Bone marrow (tissue), 2 donors: ENCODE results near the gene FUT4.
"Not testable (repeated sequence)": the region's sequence is repeated elsewhere in the genome, so short reads cannot be mapped to it uniquely, and the experiment has no call there.

Experiments used
- DNase-seq, 2 donors: peaks; one replicate each; lab custom pipeline; 2025; lab: John Stamatoyannopoulos, UW

FUT4 gene

DNA sequence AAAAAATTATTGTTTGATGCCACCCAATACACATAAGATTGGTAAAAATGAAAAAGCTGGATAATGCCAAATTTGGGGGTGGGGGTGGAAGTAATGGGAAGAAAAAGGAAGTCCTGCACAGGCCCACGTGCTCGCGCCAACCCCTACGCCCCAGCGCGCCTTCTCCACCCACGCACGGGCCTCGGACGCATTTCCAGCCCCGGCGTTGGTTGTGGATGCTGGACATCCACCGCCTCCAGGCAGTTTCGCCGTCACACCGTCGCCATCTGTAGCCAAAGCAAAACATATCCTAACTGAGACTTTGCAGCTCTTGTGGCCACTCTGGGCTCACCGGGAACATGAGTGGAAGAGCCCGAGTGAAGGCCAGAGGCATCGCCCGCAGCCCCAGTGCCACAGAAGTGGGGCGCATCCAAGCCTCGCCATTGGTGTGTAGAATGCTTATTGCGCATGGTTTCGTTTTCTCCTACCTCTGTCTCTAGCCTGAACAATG lies 23.5 kb downstream of the FUT4 start, which contains the start of gene PIWIL4:
Gene PIWIL4 (plus strand): TSS at position 188 of the 490 bp plus-strand sequence. CDS start 151 bp downstream, at position 339.
- DNase-seq: no peak

DNA sequence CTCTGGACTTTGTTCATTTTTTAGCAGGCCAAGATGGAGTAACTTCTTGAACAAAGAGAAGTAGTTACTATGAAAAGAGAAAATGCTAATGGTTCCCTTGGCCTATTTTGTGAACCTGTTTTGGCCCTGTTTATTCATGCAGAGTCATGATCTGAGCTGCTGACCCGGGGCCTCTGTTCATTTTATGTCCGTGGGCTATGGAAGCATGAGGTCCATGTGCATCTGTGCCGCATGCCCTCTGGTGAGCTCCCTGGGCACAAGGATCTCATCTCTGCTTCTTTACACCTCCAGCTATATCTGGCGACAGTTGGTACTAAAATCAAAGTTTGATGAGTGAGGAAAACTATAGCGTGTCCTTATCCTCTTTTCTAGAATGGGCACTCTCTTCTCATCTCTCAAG lies 24.5 kb downstream of the FUT4 start:
- no peak for DNase-seq

DNA sequence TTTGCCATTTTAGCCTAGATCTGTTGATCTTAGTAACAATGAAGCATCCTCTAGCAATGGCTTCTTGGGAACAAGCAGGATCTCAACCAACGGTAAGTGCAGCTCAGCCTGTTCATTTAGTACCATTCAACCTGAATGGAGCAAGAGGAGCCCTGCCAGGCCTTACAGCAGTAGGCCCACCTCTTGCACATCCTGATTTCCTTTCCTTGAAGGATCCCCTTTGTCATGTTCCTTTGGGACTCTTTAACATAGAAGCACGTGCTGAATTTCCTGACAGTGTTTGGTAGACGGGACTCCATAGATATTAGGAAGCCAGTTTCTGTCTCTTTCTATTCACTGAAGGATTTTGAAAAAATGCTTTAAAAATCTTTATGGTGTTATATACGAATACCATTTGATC lies 25.0 kb downstream of the FUT4 start:
- no peak for DNase-seq

DNA sequence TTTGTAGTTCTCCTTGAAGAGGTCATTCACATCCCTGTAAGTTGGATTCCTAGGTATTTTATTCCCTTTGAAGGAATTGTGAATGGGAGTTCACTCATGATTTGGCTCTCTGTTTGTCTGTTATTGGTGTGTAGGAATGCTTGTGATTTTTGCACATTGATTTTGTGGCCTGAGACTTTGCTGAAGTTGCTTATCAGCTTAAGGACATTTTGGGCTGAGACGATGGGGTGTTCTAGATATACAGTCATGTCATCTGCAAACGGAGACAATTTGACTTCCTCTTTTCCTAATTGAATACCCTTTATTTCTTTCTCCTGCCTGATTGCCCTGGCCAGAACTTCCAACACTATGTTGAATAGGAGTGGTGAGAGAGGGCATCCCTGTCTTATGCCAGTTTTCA lies 29.3 kb downstream of the FUT4 start:
- DNase-seq: not testable (repeated sequence)

DNA sequence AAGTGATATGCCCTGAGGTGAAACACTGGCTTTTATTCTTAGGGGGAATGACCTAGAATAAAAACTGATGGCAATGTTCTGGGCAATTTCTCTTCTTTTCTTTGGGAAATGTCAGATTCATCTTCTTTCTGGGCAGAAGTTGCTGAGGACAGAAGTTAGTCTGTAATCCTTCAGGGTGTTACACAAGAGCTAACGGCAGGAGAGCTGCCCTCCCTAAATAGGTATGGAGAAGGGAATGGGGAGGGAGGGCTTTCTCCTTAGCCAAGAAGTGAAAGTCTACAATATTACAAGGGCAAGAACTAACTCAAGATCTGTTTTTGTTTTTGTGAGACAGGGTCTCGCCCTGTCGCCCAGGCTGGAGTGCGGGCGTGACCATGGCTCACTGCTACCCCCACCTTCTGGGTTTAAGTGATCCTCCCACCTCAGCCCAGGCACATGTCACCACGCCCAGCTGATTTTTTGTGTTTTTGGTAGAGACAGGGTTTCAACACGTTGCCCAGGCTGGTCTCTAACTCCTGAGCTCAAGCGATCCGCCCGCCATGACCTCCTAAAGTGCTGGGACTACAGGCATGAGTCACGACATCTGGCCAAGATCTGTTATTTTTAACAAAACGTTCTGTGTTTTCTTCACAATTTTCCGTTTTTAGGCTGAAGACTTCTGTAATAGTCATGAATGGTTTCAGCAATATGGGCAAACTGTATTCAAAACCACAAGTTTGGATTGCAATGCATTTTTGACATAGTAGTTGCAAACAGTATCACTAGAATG lies 30.7 kb downstream of the FUT4 start:
- DNase-seq: peak; percentile 3 to 27

DNA sequence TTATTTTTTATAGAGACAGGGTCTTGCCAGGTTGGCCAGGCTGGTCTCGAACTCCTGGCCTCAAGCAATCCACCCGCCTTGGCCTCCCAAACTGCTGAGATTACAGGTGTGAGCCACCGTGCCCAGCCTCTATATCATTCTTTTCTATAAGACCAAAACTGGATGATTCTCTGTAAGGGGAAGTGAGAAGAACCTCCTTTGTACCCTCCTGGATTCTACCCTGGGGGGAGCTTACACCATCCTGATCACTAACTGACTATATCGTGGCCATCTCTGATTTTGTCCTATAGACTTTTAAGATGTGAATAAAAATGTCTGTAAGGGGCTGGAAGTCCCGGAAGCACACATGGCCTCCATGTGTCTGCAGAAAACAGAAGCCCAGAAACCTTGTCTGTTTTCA lies 32.6 kb downstream of the FUT4 start:
- no peak for DNase-seq

DNA sequence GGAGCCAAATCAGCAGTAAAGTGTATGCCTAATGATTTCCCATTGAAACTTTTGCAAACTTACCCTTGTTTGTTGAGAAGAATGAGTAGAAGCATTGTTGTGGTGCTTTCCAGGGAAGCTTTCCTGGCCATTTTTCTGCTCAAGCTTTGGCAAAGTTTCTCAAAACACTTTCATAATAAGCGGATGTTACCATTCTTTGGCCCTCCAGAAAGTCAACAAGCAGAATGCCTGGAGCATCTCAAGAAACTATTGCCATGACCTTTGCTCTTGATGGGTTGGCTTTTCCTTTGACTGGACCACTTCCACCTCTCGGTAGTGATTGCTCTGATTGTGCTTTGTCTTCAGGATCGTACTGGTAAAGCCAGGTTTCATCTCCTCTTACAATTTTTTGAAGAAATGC lies 34.1 kb downstream of the FUT4 start:
- no peak for DNase-seq

DNA sequence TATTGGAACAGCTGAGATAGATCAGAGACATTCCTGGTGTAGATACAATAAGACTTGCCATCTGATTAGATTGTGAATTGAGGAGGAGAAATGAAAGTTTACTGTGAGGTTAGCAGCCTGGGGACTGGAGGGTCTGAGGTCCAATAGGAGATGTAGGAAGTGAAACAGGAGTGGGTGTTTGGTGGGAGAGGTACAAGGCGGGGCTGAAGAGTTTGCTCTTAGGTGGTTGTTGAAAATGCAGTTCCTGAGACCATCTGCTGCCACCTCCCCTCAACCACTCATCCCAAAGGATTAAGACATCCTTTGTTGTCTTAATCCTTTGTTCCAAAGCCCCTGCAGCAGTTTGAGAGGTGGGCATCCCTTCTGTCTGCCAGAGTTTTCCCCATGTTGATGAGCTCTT lies 38.2 kb downstream of the FUT4 start:
- DNase-seq: no peak

DNA sequence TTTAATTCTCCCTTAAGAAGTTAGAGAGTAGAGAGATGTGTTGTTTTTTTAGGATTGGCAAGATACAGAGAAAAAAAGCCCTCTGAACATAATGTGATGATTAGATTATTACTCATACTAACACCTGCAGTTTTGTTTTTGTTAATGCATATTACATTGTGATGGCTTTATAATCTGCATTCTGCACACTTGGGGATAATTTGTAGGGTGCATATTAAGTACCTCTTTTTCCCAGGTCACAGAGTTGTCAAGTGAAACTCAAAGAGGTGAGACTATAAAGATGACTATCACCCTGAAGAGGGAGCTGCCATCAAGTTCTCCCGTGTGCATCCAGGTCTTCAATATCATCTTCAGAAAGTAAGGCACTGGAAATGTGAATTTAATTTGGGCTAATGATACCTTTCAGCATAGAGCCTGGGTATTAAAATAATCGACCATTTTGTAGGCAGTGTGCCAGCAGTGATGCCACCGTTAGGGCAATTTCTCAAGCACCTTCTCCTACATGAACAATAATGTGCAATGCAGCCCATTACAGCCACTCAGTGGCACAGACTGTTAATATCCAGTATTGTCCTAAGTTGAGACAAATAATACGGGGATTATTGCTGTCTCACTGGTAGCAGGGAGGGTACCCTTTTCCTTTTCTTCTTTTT lies 39.6 kb downstream of the FUT4 start:
- DNase-seq: no peak

DNA sequence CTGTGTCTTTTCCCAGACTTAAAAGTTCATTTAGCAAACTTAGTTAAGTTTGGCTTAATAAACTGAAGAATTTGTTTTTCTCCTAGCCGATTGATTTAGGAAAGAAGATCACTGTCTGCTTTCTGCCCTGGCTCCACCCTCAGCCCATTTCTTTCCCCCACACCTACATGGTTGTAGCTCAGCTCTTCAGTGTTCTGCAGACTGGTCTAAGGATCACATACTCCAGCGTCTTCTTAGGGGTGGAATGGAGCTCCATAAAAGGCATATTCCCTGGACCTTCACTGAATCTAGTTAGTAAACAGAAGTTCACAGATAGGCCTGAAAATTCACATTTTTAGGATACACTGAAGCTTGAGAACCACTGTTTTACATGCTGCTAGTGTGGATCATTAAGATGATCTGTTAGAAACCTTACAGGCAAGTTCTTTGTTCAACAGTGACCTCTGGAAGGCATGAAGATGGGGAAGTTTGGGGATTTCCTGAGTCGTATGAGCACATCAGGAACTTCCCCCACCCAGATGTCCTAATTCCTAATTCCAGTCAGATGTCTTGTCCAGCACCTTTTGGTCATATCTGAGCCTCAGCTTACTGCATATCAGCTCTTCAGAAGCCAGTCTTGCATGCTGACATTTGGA lies 40.3 kb downstream of the FUT4 start:
- DNase-seq: no peak

DNA sequence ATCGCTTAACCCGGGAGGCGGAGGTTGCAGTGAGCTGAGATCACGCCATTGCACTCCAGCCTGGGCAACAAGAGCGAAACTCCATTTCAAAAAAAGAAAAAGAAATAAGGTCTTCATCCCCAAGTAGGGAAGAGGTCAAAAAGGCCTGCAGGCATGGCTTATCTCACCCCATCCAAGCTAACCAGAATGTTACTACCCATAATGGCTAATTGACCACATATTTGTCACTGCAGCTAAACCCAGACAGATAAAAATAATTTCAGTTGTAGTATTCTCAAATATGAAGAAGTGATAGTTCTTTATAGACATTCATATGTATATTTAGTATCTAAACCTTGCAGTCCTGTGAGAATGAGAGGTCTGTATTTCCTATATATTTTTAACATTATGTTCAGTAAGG lies 41.3 kb downstream of the FUT4 start:
- DNase-seq: no peak

DNA sequence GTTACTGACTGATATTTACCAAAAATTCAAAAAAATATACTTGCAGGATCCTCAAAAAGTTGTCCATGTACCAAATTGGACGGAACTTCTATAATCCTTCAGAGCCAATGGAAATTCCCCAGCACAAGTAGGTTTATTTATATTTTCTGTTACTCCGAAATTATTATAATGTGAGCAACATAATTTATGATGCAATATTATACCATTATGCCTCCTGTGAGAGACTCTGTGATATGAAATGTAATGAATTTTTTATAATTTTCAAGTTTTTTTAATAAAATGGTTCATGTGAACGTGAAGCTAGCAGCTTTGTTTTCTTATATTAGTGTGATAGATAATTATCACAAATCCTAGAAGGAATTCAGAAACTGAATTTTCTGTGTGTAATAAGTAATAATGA lies 41.7 kb downstream of the FUT4 start:
- DNase-seq: no peak

DNA sequence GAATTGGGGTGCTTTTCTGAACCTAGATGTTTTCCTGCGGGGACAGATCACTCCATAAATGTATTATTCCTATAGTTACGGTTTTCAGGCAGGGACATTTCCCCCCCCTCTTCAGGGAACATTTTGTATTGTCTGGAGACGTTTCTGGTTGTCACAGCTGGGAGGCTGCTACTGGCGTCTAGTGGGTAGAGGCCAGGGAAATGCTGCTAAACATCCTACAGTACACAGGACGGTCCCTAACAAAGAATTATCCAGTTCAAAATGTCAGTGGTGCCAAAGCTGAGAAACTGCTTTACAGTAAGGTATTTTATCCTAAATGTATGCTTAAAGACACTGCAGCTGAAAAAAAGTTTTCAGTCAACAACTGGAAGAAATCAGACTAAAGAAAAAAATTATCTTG lies 42.8 kb downstream of the FUT4 start:
- DNase-seq: no peak

DNA sequence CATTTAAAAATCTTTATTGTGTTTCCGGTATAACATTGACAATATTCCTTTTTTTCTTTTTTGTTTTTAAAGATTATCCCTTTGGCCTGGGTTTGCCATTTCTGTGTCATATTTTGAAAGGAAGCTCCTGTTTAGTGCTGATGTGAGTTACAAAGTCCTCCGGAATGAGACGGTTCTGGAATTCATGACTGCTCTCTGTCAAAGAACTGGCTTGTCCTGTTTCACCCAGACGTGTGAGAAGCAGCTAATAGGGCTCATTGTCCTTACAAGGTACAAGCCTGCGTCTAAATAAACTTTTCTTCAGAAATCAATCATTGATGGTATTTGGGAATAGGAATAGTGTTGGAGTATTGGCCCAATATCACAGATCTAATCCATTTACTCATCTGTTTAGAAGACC lies 43.3 kb downstream of the FUT4 start:
- DNase-seq: no peak

DNA sequence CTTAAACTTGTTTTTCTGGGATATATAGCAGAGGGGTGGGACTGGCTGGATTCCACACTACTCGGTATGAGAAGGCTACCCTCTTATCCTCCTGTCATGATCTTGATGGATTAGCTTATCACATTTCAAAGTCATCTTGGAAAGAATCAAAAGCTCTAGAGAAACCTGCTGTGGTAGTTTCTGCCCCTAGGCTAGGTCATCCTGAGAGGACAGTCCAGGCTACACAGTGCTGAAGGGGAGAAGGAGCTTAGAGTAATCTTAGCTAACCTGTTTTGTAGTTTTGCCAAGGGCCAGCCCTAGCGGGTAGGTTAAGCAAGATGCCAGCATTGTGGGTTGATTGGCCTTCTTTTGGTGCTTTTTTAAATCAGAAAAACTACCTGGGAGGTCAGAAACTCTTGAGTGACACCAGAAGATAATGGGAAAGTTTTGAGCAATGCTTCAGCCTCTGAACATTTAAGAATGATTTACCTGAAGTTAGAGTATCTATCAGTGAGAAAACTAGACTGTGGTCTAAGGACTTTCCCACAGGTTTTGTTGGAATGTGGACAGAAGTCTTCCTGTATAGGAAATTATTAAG lies 44.7 kb downstream of the FUT4 start:
- no peak for DNase-seq

DNA sequence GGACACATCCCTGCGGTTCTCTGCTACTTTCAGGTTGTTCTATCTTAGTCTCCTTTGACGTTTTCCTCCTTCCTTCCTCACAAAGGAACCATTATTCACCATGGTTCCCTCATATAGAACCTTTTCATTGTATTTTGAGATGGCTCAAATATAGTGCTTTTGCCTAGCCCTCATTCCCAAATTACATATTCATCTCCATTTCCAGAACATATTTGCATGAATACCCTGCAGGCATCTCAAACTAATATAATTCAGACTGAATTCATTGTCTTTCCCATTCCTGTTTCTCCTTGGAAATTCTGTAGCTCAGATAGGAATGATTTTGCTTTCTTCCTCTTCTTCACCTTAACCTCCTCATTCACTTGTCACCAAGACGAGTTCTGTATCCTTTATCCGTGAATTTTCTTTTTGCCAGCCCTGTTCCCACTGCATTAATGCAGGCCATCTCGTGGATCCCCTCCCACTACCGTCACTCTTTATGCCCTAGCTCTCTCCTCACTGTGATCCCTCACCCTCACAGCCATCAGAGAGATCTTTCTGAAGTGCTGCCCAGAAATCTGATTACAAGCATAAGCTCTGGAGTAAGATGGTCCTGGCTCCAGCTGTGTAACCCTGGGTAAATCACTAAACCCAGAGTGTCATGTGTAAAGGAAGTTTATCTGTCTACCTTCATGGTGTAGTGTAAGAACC lies 46.8 kb downstream of the FUT4 start:
- DNase-seq: no peak

DNA sequence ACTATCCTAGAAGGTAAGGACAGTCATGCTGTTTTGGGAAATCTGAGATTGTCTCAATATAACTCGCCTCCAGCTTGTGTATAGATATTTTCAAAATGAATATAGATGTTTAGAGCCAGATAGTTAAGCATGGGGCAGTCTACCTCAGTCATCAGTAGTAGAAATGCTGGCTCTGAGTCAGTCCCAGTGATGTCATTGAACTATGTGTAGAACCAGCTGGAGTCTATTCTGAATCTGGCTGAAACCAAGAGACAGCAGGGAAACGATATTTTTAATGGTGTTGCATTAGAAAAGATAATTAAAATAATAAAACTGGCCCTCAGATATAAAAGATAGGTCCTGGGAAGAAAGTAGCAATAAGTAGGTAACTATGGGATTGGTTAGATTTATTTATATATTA lies 49.3 kb downstream of the FUT4 start:
- DNase-seq: no peak

DNA sequence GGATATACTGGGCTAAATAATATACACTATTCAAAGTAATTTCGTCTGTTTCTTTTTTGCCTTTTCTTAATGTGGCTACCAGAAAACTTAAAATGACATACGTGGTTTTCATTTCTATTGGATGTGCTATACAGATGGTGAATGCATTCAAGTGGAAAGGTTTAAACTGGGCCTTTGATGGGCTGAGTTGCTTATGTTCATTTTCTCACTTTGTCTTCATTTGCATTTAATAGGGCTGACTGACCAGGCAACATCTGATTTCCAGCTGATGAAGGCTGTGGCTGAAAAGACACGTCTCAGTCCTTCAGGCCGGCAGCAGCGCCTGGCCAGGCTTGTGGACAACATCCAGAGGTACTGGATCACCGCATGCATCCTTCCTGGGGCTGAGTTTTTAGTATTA lies 51.4 kb downstream of the FUT4 start:
- no peak for DNase-seq

DNA sequence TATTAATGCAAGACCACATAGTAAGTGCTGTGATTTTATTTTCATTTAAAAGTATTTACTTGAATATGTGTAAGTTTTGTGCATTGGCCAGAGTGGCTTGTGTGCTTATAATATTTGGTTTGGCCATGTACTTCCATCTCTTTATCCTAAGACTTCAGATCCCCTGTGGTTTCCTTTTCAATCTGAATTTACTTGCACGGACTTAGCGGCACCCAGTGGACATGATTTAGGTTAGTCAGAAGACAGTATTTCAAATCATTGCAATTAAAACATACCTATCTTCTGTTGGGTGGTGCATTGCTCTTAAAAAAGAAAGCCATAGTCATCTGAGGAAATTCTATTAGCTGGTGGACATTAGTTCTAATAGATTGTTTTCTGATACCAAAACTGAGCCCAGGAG lies 54.2 kb downstream of the FUT4 start:
- no peak for DNase-seq
